Cardiac muscle cell (in vitro differentiated cells and primary cell): ENCODE results near the gene SLC2A4. TPM values are rescaled to one million over a fixed set of nuclear protein-coding genes. Genes with fewer than 3 reads are reported as not detected.

Experiments used
- DNase-seq, 2 donors: peaks; one replicate each; pipeline versions ENCODE4 v3.0.0 to v3.0.0-alpha.2; 2010 to 2017; ENCODE audit warnings: low read depth in 1 of 2, low spot score in 1 of 2
- H3K27ac ChIP-seq: fragments of 200-600 bp; sonication (generic); 2 replicates; pipeline ENCODE4 v1.5.1; 2016
- H3K27me3 ChIP-seq: fragments of 200-600 bp; sonication (generic); 2 replicates; pipeline ENCODE4 v1.6.0; 2016; ENCODE audit warnings: control low read depth
- H3K36me3 ChIP-seq: fragments of 200-600 bp; sonication (generic); 2 replicates; pipeline ENCODE4 v1.5.1; 2016; ENCODE audit warnings: control low read depth
- H3K4me1 ChIP-seq: fragments of 200-600 bp; sonication (generic); 2 replicates; pipeline ENCODE4 v1.8.1; 2017; ENCODE audit warnings: low read depth, mild to moderate bottlenecking, mixed run types
- H3K4me3 ChIP-seq: fragments of 200-600 bp; sonication (generic); 2 replicates; pipeline ENCODE4 v1.5.1; 2016; ENCODE audit warnings: mild to moderate bottlenecking
- H3K9me3 ChIP-seq: fragments of 200-600 bp; sonication (generic); 2 replicates; pipeline ENCODE4 v1.5.1; 2017; ENCODE audit warnings: low read depth, mild to moderate bottlenecking, control low read depth
- CTCF ChIP-seq: IDR thresholded peaks from 2 replicates; pipeline ENCODE4 v1.5.1; 2012; ENCODE audit warnings: low read depth, mild to moderate bottlenecking, low read length
- polyA plus RNA-seq: library from polyadenylated mRNA; unstranded; fragments of >200 nt; fragmentation: Nextera tagmentation; extraction: Ambion mirVana; gene quantifications from 2 replicates; pipeline ENCODE4 v1.2.1, GENCODE V29; 2016
- total RNA-seq: library from RNA; depleted of rRNA; stranded (reverse); fragments of >200 nt; gene quantifications from 2 replicates; pipeline ENCODE4 v1.2.3, GENCODE V29; 2016

The SLC2A4 gene
- total and polyA plus RNA-seq, 2 experiments from 2014 or later, result 23.4 to 42.6 TPM

- Histone ChIP-seq H3K4me1 (peaks cover 41% of the 10 kb centered on the region), H3K9me3 (no peaks in the 10 kb centered on the region), H3K36me3 (no peaks in the 10 kb centered on the region), H3K27ac (peak overlapping the region; percentile 5), H3K4me3 (peak overlapping the region; percentile 38), H3K27me3 (peaks cover 4% of the 10 kb centered on the region)
- DNase-seq, result peak in 1 of 2 donors; percentile 52
- no peak for TF ChIP-seq CTCF
These were observed 12.5 kb downstream of the SLC2A4 start for GRCh38 chr17:7293816-7294613.

GRCh38 chr17:7294614-7295153 lies 13.2 kb downstream of the SLC2A4 start, which contains the start of gene YBX2:
YBX2 (minus strand) TSS chr17:7294639; CDS start chr17:7294500, 139 bp downstream.
- no peak for TF ChIP-seq CTCF
- H3K9me3 ChIP-seq, result no peaks in the 10 kb centered on the region
- peak within 1 kb of the TSS; percentile 38 for H3K4me3 ChIP-seq
- DNase-seq, result peak; percentile 25 to 96
- peaks cover 41% of the 10 kb centered on the region for H3K4me1 ChIP-seq
- peak within 1 kb of the TSS; percentile 5 for H3K27ac ChIP-seq
- H3K27me3 ChIP-seq, result peaks cover 4% of the 10 kb centered on the region
- no peaks in the 10 kb centered on the region for H3K36me3 ChIP-seq

GRCh38 chr17:7295230-7296180 lies 14.0 kb downstream of the SLC2A4 start:
- H3K27ac ChIP-seq, result no peak overlapping the region
- peaks cover 4% of the 10 kb centered on the region for H3K27me3 ChIP-seq
- peaks cover 41% of the 10 kb centered on the region for H3K4me1 ChIP-seq
- H3K4me3 ChIP-seq, result peak overlapping the region; percentile 14
- H3K9me3 ChIP-seq, result no peaks in the 10 kb centered on the region
- no peak for DNase-seq
- no peaks in the 10 kb centered on the region for H3K36me3 ChIP-seq
- TF ChIP-seq CTCF, result no peak

- Histone ChIP-seq H3K4me3 (no peak overlapping the region), H3K36me3 (no peaks in the 10 kb centered on the region), H3K4me1 (peaks cover 33% of the 10 kb centered on the region), H3K27me3 (peaks cover 4% of the 10 kb centered on the region), H3K27ac (no peak overlapping the region), H3K9me3 (no peaks in the 10 kb centered on the region)
- TF ChIP-seq CTCF, result peak; percentile 92
- peak; percentile 87 to 92 for DNase-seq
These were observed 14.8 kb downstream of the SLC2A4 start for GRCh38 chr17:7296189-7296861.

- Histone ChIP-seq H3K27me3 (no peaks in the 10 kb centered on the region), H3K9me3 (no peaks in the 10 kb centered on the region), H3K4me1 (peaks cover 3% of the 10 kb centered on the region), H3K4me3 (no peak overlapping the region), H3K36me3 (no peaks in the 10 kb centered on the region), H3K27ac (no peak overlapping the region)
- DNase-seq, result no peak
- TF ChIP-seq CTCF, result no peak
These were observed 22.7 kb downstream of the SLC2A4 start for GRCh38 chr17:7304179-7304578.
